ENCODE results near the gene SLC8A1. TPM values are rescaled to one million over a fixed set of nuclear protein-coding genes. Genes with fewer than 3 reads are reported as not detected.

SLC8A1 gene
- total RNA-seq, 1 experiment from 2014 or later: 1.7 TPM

GRCh38 chr2:40220177-40220925 lies 231.5 kb downstream of the SLC8A1 start:
- no peaks in the 10 kb centered on the region for H3K27me3 Mint-ChIP-seq (ENCODE audit: low read depth)
- Histone ChIP-seq H3K23ac (ENCODE audit: insufficient read length, low read depth, low read length) (no peak overlapping the region), H3K9ac (ENCODE audit: extremely low read depth, insufficient read length, low read length) (no peak overlapping the region), H4K20me1 (ENCODE audit: control insufficient read depth, insufficient read depth, insufficient read length) (no peaks in the 10 kb centered on the region), H3K4me2 (ENCODE audit: insufficient read depth, insufficient read length, low read length) (no peak overlapping the region), H3K27me3 (ENCODE audit: insufficient read depth, low read length) (no peaks in the 10 kb centered on the region), H3K23me2 (ENCODE audit: insufficient read length, low read depth, low read length, poor library complexity, severe bottlenecking) (no peaks in the 10 kb centered on the region), H4K91ac (ENCODE audit: insufficient read length, low read depth, low read length) (no peak overlapping the region), H2AK5ac (ENCODE audit: insufficient read length, low read length) (no peak overlapping the region), H2BK12ac (ENCODE audit: insufficient read length, low read depth, low read length) (no peak overlapping the region), H3K4me1 (ENCODE audit: insufficient read depth, low read length) (no peaks in the 10 kb centered on the region; the same call in 1 of the 2 replicates), H2BK120ac (ENCODE audit: low read depth, low read length, poor library complexity, severe bottlenecking) (no peak overlapping the region), H4K8ac (replicated peaks; ENCODE audit: insufficient read length, low read depth, low read length) (no peak overlapping the region), H3K56ac (ENCODE audit: insufficient read length, low read depth, low read length) (no peak overlapping the region), H2AFZ (ENCODE audit: low read length) (no peak overlapping the region), H3K4ac (ENCODE audit: low read depth, low read length) (no peak overlapping the region), H3K14ac (ENCODE audit: insufficient read depth, low read length) (no peak overlapping the region), H3T11ph (ENCODE audit: low read length) (no peak overlapping the region), H3K79me1 (ENCODE audit: insufficient read depth, low read depth, low read length, poor library complexity, severe bottlenecking) (no peaks in the 10 kb centered on the region), H3K9me3 (ENCODE audit: control insufficient read depth, low read depth, low read length) (no peaks in the 10 kb centered on the region), H3K18ac (ENCODE audit: insufficient read length, low read depth, low read length) (no peak overlapping the region), H3K27ac (ENCODE audit: insufficient read length, low read depth, low read length) (no peak overlapping the region), H3K79me2 (ENCODE audit: insufficient read depth, low read length) (no peaks in the 10 kb centered on the region), H2BK5ac (ENCODE audit: insufficient read length, low read length) (no peak overlapping the region), H4K5ac (ENCODE audit: insufficient read length, low read depth, low read length) (no peak overlapping the region), H2BK20ac (ENCODE audit: low read depth, low read length, poor library complexity, severe bottlenecking) (no peak overlapping the region), H2BK15ac (ENCODE audit: low read depth, low read length) (no peak overlapping the region)
- H3K4me3 Mint-ChIP-seq: no peak overlapping the region
- H3K9me3 Mint-ChIP-seq: peaks cover 17 to 32% of the 10 kb centered on the region in 2 experiments; a peak in 4 of 5 replicates
- TF ChIP-seq CTCF (conservative IDR thresholded peaks at IDR 0.05): no peak
- no CpG with 5 or more reads among the region's 4 CpGs for WGBS (ENCODE audit: extremely low coverage, insufficient read length, low lambda C conversion rate)
- peaks cover 12% of the 10 kb centered on the region in 2 experiments for H3K4me1 Mint-ChIP-seq
- H3K36me3 Mint-ChIP-seq (ENCODE audit: insufficient read depth in 1 of 3, low read depth in 3 of 3): peaks cover 15 to 17% (median 16%) of the 10 kb centered on the region in 3 experiments; a peak in 6 of 7 replicates
- no peak for DNase-seq
- H3K27ac Mint-ChIP-seq: no peak overlapping the region

Data from H9 (cell line).